Fibroblast of lung (primary cell): ENCODE measurements around the gene C19orf81.

Experiments used
- CTCF ChIP-seq, 2 donors: IDR thresholded peaks in 1 of 2; conservative IDR thresholded peaks in 1 of 2; 1 replicate in 1 of 2; 2 replicates in 1 of 2; pipeline ENCODE4 v1.5.1; 2011 to 2012; ENCODE audit warnings: low read length in 2 of 2, control low read depth in 1 of 2, inconsistent platforms in 1 of 2, low read depth in 1 of 2, mild to moderate bottlenecking in 1 of 2
- EZH2 ChIP-seq: IDR thresholded peaks from 2 replicates; pipeline ENCODE4 v1.5.1; 2012; ENCODE audit warnings: low read length, control low read depth, mild to moderate bottlenecking; ENCODE audit errors: missing control alignments

DNA sequence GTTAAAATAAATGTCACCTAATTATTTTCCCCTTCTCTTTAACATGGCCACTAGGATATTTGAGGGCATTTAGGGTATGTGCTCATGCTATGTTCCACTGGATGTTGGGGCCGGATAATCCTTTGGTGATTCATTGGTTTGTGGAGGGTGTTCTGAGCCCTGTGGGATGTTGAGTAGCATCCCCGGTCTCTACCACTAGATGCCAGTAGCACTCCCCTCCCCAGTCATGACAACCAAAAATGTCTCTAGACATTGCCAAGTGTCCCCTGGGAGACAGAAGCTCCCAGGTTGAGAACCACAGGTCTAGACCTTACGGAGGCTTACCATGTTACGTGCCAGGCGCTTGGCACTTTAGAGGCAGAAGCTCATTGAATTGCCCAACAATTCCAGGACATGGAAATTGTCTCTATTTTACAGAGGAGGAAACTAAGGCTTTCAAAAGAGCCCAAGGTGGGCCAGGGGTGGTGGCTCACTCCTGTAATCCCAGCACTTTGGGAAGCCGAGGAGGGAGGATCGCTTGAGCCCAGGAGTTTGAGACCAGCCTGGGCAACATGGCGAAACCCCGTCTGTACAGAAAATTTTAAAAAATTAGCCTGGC, 56.3 kb downstream of the C19orf81 start:
- TF ChIP-seq EZH2: no peak
- peak; percentile 87 to 89 for TF ChIP-seq CTCF (conservative IDR thresholded peaks at IDR 0.05 in 1 of 2, IDR thresholded peaks at IDR 0.05 in 1 of 2; ENCODE audit: low read depth in 1 of 2, low read length in 2 of 2)
